Activated CD4-positive, alpha-beta T cell treated with anti-CD3 and anti-CD28 coated beads for 4 hours (primary cell): Measurements from ENCODE around the gene RFC3.
"Not testable (repeated sequence)": the region's sequence is repeated elsewhere in the genome, so short reads cannot be mapped to it uniquely, and the experiment has no call there.

Source experiments
- DNase-seq, 2 donors: peaks; one replicate each; pipeline ENCODE4 v3.0.0-alpha.2; 2020

RFC3 gene

GRCh38 chr13:33817901-33818706, at the start of gene RFC3:
Gene RFC3, plus strand, starts transcription at chr13:33818149. Its CDS starts 30 bp downstream, at chr13:33818179.
- DNase-seq, result peak; percentile 84 to 89

- DNase-seq, result no peak
Observed at GRCh38 chr13:33771296-33771695, 46.7 kb upstream of the RFC3 start.

GRCh38 chr13:33773790-33774462, 44.0 kb upstream of the RFC3 start:
- no peak for DNase-seq

DNA sequence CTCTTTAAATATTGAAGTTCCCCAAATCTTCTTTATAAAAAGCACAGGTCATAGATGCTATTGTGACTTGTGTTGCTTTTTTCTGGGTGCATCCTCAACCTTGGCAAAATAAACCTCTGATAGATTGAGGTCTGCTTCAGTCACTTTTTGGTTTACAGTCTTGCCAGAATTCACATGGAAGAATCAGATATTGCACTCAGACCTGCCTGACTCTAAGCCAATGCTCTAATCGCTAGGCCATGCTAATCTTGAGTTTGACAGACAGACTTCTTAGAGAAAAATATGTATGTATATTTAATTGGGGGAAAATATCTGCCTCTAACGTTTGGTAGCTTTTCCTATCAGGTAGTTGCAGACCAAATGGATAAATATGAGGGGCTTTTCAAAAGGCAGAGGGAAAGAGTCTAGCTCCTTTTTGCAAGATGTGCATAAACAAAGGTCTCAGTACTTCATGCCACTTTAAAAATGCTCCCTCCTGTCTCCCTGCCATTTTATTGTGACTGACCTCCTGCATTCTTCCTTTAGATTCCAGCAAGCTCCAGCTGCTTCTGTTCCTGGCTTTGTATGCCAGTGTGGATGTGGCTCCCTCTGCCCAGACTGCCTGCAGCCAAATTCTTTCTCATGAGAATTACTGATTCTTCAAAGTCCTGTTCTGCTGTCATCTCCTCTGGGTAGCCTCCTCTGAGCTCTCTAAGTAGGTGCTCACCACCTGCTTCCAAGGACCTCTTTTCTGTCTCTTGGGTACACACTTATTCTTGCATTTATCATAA, 42.4 kb upstream of the RFC3 start:
- DNase-seq, result no peak

GRCh38 chr13:33776239-33776881, 41.6 kb upstream of the RFC3 start:
- no peak for DNase-seq

- DNase-seq, result no peak
Observed at GRCh38 chr13:33782631-33783030, 35.3 kb upstream of the RFC3 start.

DNA sequence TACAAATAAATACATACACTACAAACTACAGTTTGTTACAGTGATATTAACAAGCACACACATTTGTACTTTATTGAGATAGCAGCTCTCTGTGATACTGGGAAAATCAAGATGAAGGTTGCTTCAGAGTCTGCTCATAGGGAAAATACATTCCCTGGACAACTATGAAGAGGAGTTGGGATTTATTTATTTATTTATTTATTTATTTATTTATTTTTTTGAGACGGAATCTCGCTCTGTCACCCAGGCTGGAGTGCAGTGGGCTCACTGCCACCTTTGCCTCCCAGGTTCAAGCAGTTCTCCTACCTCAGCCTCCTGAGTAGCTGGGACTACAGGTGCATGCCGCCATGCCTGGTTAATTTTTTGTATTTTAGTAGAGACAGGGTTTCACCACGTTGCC, 34.7 kb upstream of the RFC3 start:
- DNase-seq, result not testable (repeated sequence)

GRCh38 chr13:33784738-33785137, 33.2 kb upstream of the RFC3 start:
- no peak for DNase-seq

DNA sequence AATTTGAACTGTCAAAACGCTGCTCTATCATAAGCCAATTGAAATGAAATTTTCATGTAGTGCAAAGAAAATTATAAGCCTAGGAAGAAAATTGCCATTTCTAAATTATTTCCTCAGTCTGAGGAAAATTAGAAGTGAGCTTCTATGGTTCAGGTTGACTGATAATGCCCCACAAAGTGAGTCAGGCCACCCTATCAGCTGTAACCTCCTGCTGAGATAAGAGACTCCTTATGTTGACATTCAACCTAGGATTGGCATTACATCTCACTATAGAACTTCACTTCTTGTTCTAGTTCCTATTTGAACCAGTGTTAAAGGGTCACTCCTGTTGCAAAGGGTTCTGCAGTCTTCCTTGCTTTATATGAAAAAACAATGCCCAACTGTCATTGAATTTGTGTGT, 32.6 kb upstream of the RFC3 start:
- DNase-seq, result no peak

GRCh38 chr13:33787051-33787591, 30.8 kb upstream of the RFC3 start:
- peak in 1 of 2 donors; percentile 0 for DNase-seq

DNA sequence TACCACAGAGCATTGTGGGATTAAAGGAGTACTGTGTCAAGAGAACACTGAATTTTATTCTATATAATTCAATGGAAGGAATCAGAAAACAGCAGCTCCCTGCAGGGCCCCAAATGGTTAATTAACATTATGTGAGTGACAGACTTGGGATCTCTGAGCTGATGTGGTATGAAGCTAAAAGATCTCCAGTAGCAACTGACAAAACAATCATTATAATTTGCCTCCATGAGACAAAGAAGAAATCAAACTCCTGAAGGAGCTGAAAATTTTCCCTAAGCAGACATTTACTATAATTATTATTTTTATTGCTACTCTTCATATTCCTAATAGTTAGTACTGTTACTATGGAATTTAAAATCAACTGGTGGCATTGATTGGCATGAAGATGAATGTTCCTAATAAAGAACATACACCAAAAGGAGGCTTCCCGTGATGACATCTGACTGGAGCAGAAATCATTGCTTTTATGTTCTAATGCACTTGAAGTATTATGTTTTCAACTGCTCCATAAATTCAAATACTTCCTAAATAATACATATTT, 28.8 kb upstream of the RFC3 start:
- DNase-seq, result no peak

DNA sequence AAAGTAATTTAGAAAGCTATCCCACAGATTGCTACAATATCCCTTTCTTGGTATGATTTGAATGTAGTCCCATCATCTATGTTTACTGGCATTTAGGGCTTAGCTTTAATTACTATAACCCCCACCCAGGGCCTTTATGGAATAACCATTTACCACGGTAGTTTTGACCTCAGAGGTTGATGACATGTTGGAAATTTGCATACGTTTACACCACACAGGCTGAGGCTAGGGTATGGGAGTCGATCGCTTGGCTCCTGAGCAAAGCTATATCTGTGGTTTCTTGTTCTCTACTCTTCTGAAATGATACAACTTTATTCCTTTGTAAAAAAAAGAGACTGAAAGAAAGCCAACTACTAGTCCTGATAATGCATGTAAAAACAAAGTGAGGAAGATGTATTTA, 28.2 kb upstream of the RFC3 start:
- no peak for DNase-seq

DNA sequence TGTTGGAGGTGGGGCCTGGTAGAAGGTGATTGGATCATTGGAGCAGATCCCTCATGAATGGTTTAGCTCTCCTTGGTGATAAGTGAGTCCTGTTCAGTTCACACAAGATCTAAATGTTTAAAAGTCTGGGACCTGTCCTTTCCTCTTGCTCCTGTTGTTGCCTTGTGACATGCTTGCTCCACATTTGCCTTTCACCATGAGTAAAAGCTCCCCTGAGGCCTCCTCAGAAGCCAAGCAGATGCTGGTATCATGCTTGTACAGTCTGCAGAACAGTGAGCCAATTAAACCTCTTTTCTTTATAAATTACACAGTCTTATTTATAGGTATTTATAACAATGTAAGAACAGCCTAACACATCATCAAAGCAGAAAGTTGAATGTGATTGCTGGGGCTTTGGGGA, 24.2 kb upstream of the RFC3 start:
- no peak for DNase-seq

DNA sequence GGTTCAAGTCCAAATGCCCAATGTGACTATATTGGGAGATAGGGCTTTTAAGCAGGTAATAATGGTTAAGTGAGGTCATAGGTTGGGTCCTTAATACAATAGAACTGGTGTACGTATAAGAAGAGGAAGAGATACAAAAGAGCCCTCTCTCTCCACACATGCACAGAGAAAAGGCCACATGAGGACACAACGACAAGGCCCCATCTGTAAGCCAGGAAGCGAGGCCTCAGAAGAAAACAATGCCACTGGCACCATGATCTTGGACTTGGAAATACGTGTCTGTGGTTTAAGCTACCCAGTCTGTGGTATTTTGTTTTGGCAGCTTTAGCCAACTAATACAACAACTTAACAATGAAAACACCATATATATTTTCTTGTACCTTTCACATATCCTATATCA, 23.4 kb upstream of the RFC3 start:
- DNase-seq, result no peak

DNA sequence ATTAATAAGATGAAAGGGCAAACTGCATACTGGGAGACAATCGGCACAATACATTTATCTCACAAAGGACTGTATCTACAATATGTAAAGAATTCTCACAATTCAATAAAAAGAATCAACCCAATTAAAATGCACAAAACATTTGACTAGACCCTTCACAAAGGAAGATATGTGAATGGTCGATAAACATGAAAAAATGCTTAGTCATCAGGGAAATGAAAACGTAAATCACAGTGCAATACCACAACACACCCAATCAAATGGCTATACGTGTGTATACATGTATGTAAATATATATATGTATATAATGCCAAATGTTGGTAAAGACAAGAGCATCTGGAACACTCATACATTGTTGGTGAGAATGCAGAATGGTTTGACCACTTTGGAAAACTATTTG, 21.9 kb upstream of the RFC3 start:
- no peak for DNase-seq

- no peak for DNase-seq
Observed at GRCh38 chr13:33797622-33798021, 20.3 kb upstream of the RFC3 start.

DNA sequence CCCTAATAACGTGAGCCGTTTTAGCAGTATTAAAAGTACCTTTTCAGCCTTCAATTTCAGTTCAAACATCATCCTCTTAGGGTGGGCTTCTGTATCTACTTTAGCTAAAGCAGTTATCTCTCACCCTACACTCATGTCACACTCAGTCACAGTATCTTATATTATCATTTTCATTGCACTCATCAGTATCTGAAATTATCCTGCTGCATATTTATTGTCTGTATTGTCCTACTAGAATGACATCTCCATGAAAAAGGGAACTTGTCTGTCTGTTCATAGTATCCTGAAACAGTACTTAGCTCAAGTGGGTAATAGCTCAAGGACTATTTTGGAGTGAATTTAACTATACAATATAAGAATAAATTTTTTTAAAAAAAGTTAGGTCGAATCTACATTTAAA, 19.9 kb upstream of the RFC3 start:
- no peak for DNase-seq

DNA sequence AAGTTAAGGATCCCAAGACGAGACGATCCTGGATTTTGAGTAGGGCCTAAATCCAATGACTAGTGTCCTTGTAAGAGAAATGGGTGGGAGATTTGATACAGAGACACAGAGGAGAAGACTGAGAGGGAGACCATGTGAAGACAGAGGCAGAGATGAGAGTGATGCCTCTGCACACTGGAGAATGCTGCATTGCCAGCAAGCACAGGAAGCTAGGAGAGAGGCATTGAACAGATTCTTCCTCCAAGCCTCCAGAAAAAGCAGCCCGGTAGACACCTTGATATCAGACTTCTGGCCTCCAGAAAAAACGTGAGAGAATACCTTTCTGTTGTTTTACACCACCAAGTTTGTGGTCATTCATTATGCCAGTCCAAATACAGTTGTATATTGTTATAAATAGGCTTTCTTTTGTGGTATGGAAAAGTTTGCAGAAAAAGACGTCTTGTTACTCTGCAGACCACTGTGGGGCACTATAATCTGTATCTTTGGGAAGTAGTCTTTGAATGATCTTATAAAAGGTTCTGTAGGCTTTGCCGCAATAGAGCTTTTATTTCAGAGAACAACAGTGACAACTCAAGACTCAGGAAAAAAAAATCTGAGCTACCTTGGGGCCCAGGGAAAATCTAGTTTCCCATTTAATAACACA, 17.9 kb upstream of the RFC3 start:
- no peak for DNase-seq

- DNase-seq, result no peak
Observed at GRCh38 chr13:33800646-33801186, 17.2 kb upstream of the RFC3 start.

- DNase-seq, result no peak
Observed at GRCh38 chr13:33806470-33807248, 11.3 kb upstream of the RFC3 start.

DNA sequence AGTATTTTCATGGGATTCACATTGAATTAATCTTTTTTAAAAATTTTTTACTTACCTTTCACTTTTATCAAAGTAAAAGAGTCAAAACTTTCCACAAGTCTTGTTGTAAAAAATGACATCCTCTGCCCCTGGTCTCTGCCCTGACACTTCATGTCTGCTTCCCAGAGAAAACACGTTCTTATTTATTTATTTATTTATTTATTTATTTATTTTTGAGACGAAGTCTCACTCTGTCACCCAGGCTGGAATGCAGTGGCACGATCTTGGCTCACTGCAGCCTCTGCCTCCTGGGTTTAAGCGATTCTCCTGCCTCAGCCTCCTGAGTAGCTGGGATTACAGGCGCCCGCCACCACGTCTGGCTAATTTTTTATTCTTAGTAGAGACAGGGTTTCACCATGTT, 5.1 kb upstream of the RFC3 start:
- DNase-seq, result not testable (repeated sequence)
